IMR-90 (cell line): ENCODE results near the gene SLC38A9. TPM values are rescaled to one million over a fixed set of nuclear protein-coding genes. Genes with fewer than 3 reads are reported as not detected.
A peak's percentile ranks its signal among the peaks of the same experiment; 100 is the strongest.

Experiments
- ATAC-seq: fragments of 200-7000 bp; cut with Tn5 transposase; 2 replicates; pipeline ENCODE4 v1.9.1; 2020; ENCODE audit warnings: low read depth, mild to moderate bottlenecking, moderate library complexity
- BruUV-seq: library from RNA; stranded (reverse); fragments of 400-500 nt; replicated peaks from 2 replicates; lab custom pipeline; 2021; lab: Mats Ljungman, UMichigan
- CTCF ChIA-PET: fragments of 300-600 bp; formaldehyde crosslinking; extraction: SDS; loops from one replicate; lab custom pipeline; 2021; ENCODE audit warnings: antibody characterized with exemption; lab: Yijun Ruan, JAX
- POLR2A ChIA-PET: fragments of 300-600 bp; sonication (Branson Sonifier 250); formaldehyde crosslinking; loops from one replicate; lab custom pipeline; 2022; ENCODE audit warnings: antibody characterized with exemption; ENCODE audit not compliant: unreplicated experiment; lab: Charles Lee
- DNase-seq: peaks from one replicate; pipeline ENCODE4 v3.0.0; 2013
- H2AFZ ChIP-seq: replicated peaks from 2 replicates; pipeline ENCODE3; 2013; ENCODE audit warnings: low read length, mild to moderate bottlenecking; ENCODE audit not compliant: poor library complexity
- H2AK5ac ChIP-seq: 2 replicates; pipeline ENCODE4 v1.6.1; 2013; ENCODE audit warnings: low read depth, low read length, inconsistent platforms
- H2AK9ac ChIP-seq: replicated peaks from 2 replicates; pipeline ENCODE3; 2013; ENCODE audit warnings: mild to moderate bottlenecking, low read depth, low read length, moderate library complexity; ENCODE audit not compliant: poor library complexity
- H2BK120ac ChIP-seq: 2 replicates; pipeline ENCODE4 v1.6.1; 2013; ENCODE audit warnings: low read depth, low read length, inconsistent platforms
- H2BK15ac ChIP-seq: 3 replicates; pipeline ENCODE4 v1.6.1; 2013; ENCODE audit warnings: low read depth, low read length, inconsistent platforms
- H2BK20ac ChIP-seq: 2 replicates; pipeline ENCODE4 v1.6.1; 2013; ENCODE audit warnings: low read depth, mild to moderate bottlenecking, inconsistent platforms, low read length, moderate library complexity
- H2BK5ac ChIP-seq: 2 replicates; pipeline ENCODE4 v1.6.1; 2013; ENCODE audit warnings: mild to moderate bottlenecking, low read depth, low read length, inconsistent platforms; ENCODE audit not compliant: poor library complexity, severe bottlenecking
- H3K14ac ChIP-seq: replicated peaks from 2 replicates; pipeline ENCODE4 v1.6.1; 2013; ENCODE audit warnings: low read depth, low read length, inconsistent platforms
- H3K18ac ChIP-seq: 2 replicates; pipeline ENCODE4 v1.6.1; 2013; ENCODE audit warnings: low read depth, low read length, control low read depth
- H3K23ac ChIP-seq: 2 replicates; pipeline ENCODE4 v1.6.1; 2013; ENCODE audit warnings: low read depth, low read length, inconsistent platforms
- H3K27ac ChIP-seq: 2 replicates; pipeline ENCODE4 v1.5.1; 2013; ENCODE audit warnings: mild to moderate bottlenecking, control low read depth, low read length; ENCODE audit not compliant: insufficient read depth
- H3K27me3 ChIP-seq: 2 replicates; pipeline ENCODE4 v1.6.1; 2013; ENCODE audit warnings: low read length; ENCODE audit not compliant: control insufficient read depth, insufficient read depth
- H3K36me3 ChIP-seq: 2 replicates; pipeline ENCODE4 v1.6.1; 2013; ENCODE audit warnings: low read length, mixed read lengths; ENCODE audit not compliant: control insufficient read depth, insufficient read depth
- H3K4ac ChIP-seq: 2 replicates; pipeline ENCODE4 v1.6.1; 2013; ENCODE audit warnings: low read depth, low read length, inconsistent platforms
- H3K4me1 ChIP-seq: 2 replicates; pipeline ENCODE4 v1.6.1; 2013; ENCODE audit warnings: low read length, mixed read lengths; ENCODE audit not compliant: control insufficient read depth, insufficient read depth
- H3K4me2 ChIP-seq: 2 replicates; pipeline ENCODE4 v1.6.1; 2013; ENCODE audit warnings: low read depth, mild to moderate bottlenecking, control low read depth, low read length, moderate library complexity
- H3K4me3 ChIP-seq: 2 replicates; pipeline ENCODE4 v1.5.1; 2013; ENCODE audit warnings: low read depth, mild to moderate bottlenecking, control low read depth, low read length, moderate library complexity; ENCODE audit not compliant: insufficient read depth
- H3K56ac ChIP-seq: 2 replicates; pipeline ENCODE4 v1.6.1; 2013; ENCODE audit warnings: low read length, inconsistent platforms; ENCODE audit not compliant: insufficient read depth; ENCODE audit errors: extremely low read depth
- H3K79me1 ChIP-seq, 2 experiments: 2 replicates each; pipeline ENCODE4 v1.6.1; 2013; ENCODE audit warnings: low read length in 2 of 2, inconsistent platforms in 1 of 2, low read depth in 1 of 2
- H3K9ac ChIP-seq: 2 replicates; pipeline ENCODE4 v1.6.1; 2013; ENCODE audit warnings: low read depth, low read length, control low read depth
- H3K9me1 ChIP-seq: 2 replicates; pipeline ENCODE4 v1.6.1; 2013; ENCODE audit warnings: low read length, inconsistent platforms; ENCODE audit not compliant: insufficient read depth
- H3K9me3 ChIP-seq: 2 replicates; pipeline ENCODE4 v1.6.1; 2013; ENCODE audit warnings: low read length; ENCODE audit not compliant: control insufficient read depth, insufficient read depth
- H4K20me1 ChIP-seq: 2 replicates; pipeline ENCODE4 v1.6.1; 2013; ENCODE audit warnings: low read length, inconsistent platforms; ENCODE audit not compliant: insufficient read depth
- H4K5ac ChIP-seq: 2 replicates; pipeline ENCODE4 v1.6.1; 2013; ENCODE audit warnings: mild to moderate bottlenecking, low read depth, low read length, control low read depth
- H4K8ac ChIP-seq, 2 experiments: 2 replicates each; pipeline ENCODE4 v1.6.1; 2013; ENCODE audit warnings: low read depth in 2 of 2, low read length in 2 of 2, control low read depth in 1 of 2, inconsistent platforms in 1 of 2
- H4K91ac ChIP-seq: 2 replicates; pipeline ENCODE4 v1.6.1; 2013; ENCODE audit warnings: low read depth, low read length, inconsistent platforms; ENCODE audit not compliant: insufficient read depth
- BHLHE40 ChIP-seq: fragments of 150-350 bp; IDR thresholded peaks from 2 replicates; pipeline ENCODE4 v1.6.1; 2016; ENCODE audit warnings: mild to moderate bottlenecking, low read depth, low read length
- CEBPB ChIP-seq: IDR thresholded peaks from 2 replicates; pipeline ENCODE4 v1.6.1; 2012; ENCODE audit warnings: low read depth, low read length, improper control_type of control experiment
- CHD1 ChIP-seq: IDR thresholded peaks from 2 replicates; pipeline ENCODE4 v1.6.1; 2012; ENCODE audit warnings: low read depth, low read length, improper control_type of control experiment
- CTCF ChIP-seq: conservative IDR thresholded peaks from 2 replicates; pipeline ENCODE4 v1.5.1; 2012; ENCODE audit warnings: mild to moderate bottlenecking, low read depth, low read length, improper control_type of control experiment
- ELK1 ChIP-seq: fragments of 150-350 bp; IDR thresholded peaks from 2 replicates; pipeline ENCODE4 v1.6.1; 2016; ENCODE audit warnings: low read depth, mild to moderate bottlenecking, low read length, moderate library complexity, borderline replicate concordance
- FOS ChIP-seq: fragments of 150-350 bp; IDR thresholded peaks from 2 replicates; pipeline ENCODE4 v1.6.1; 2016; ENCODE audit warnings: low read depth, low read length
- MAFK ChIP-seq: IDR thresholded peaks from 2 replicates; pipeline ENCODE4 v1.6.1; 2012; ENCODE audit warnings: low read depth, low read length, improper control_type of control experiment
- MAZ ChIP-seq: IDR thresholded peaks from 2 replicates; pipeline ENCODE4 v1.6.1; 2012; ENCODE audit warnings: low read depth, mild to moderate bottlenecking, low read length, improper control_type of control experiment, moderate library complexity, borderline replicate concordance
- MXI1 ChIP-seq: IDR thresholded peaks from 2 replicates; pipeline ENCODE4 v1.6.1; 2012; ENCODE audit warnings: low read depth, mild to moderate bottlenecking, low read length, moderate library complexity, borderline replicate concordance
- NFE2L2 ChIP-seq: fragments of 150-350 bp; IDR thresholded peaks from 2 replicates; pipeline ENCODE4 v1.6.1; 2016; ENCODE audit warnings: low read depth, mild to moderate bottlenecking, low read length
- POLR2A ChIP-seq: IDR thresholded peaks from 2 replicates; pipeline ENCODE4 v1.6.1; 2012; ENCODE audit warnings: mild to moderate bottlenecking, low read depth, low read length
- RAD21 ChIP-seq: IDR thresholded peaks from 2 replicates; pipeline ENCODE4 v1.6.1; 2012; ENCODE audit warnings: low read length, improper control_type of control experiment
- RCOR1 ChIP-seq: IDR thresholded peaks from 2 replicates; pipeline ENCODE4 v1.6.1; 2012; ENCODE audit warnings: mild to moderate bottlenecking, low read length, improper control_type of control experiment; ENCODE audit not compliant: insufficient replicate concordance
- RFX5 ChIP-seq: IDR thresholded peaks from 2 replicates; pipeline ENCODE4 v1.8.0; 2012; ENCODE audit warnings: low read depth, mild to moderate bottlenecking, low read length, moderate library complexity
- SMC3 ChIP-seq: fragments of 150-350 bp; IDR thresholded peaks from 2 replicates; pipeline ENCODE4 v1.6.1; 2016; ENCODE audit warnings: low read depth, mild to moderate bottlenecking, antibody characterized with exemption, low read length, moderate library complexity
- WGBS, 2 experiments: methylation state at CpG; one replicate each; pipeline versions ENCODE4 v1.1.5 to v1.1.7; 2013; ENCODE audit warnings: missing lambda C conversion rate in 2 of 2; ENCODE audit not compliant: insufficient read length in 1 of 2; ENCODE audit errors: extremely low coverage in 2 of 2; 5-methylcytosine and 5-hydroxymethylcytosine counted together
- dilution Hi-C: fragments of 300-500 bp; cut with HindIII; formaldehyde crosslinking; loops from one replicate; pipeline ENCODE4 v1.14.3; 2018; ENCODE audit warnings: low sequenced_read_pairs; ENCODE audit not compliant: unreplicated experiment
- in situ Hi-C: fragments of 300-500 bp; cut with MboI; formaldehyde crosslinking; loops from 3 replicates; pipeline ENCODE4 v1.14.3; 2019; ENCODE audit warnings: low sequenced_read_pairs, inconsistent platforms, mixed read lengths
- intact Hi-C: fragments of 100-400 bp; cut with micrococcal nuclease; formaldehyde crosslinking; loops from 2 replicates; pipeline ENCODE4 v1.10.0; 2022
- polyA plus RNA-seq, 3 experiments: library from polyadenylated mRNA; depleted of rRNA; stranded (reverse); fragments of >200 nt; gene quantifications; 2 replicates each; pipeline ENCODE4 v1.2.3, GENCODE V29; 2012; ENCODE audit warnings: low replicate concordance in 1 of 3
- total RNA-seq: library from RNA; depleted of rRNA; stranded (reverse); fragments of >200 nt; gene quantifications from 2 replicates; pipeline ENCODE4 v1.2.3, GENCODE V29; 2012

SLC38A9 gene
- total and polyA plus RNA-seq, 2 of the 4 experiments (the other 2 are of a cell fraction): 10.5 to 24.2 TPM

GRCh38 chr5:55711507-55712022 lies 559 bp downstream of the SLC38A9 start:
- peak overlapping the region; percentile 82 for H3K4me3 ChIP-seq
- no peak overlapping the region for H3K18ac ChIP-seq
- peaks cover 2% of the 10 kb centered on the region; the same call in 1 of the 2 replicates for H3K4me1 ChIP-seq
- peak overlapping the region; percentile 87 for H2AK9ac ChIP-seq
- CTCF ChIA-PET: no interaction called here
- no peak overlapping the region for H4K91ac ChIP-seq
- peak overlapping the region; percentile 29; the same call in 1 of the 2 replicates for H2AK5ac ChIP-seq
- BruUV-seq: no TSS peak
- DNase-seq: no peak
- H3K36me3 ChIP-seq: peaks cover 1% of the 10 kb centered on the region; the same call in 1 of the 2 replicates
- no peak for ATAC-seq
- 14% methylated on average over 6 of the region's 18 CpGs; no CpG with 5 or more reads in 1 of the 2 experiments for WGBS, 2 experiments
- no peaks in the 10 kb centered on the region for H3K27me3 ChIP-seq
- peaks cover 10 to 24% of the 10 kb centered on the region in 2 experiments for H3K79me1 ChIP-seq
- peak overlapping the region; percentile 94 for H3K4ac ChIP-seq
- no peak for TF ChIP-seq FOS
- TF ChIP-seq MXI1: no peak
- no peak for TF ChIP-seq POLR2A
- TF ChIP-seq CHD1: no peak
- TF ChIP-seq CTCF: no peak
- no peak for TF ChIP-seq MAZ
- no peak for TF ChIP-seq RAD21
- no peak for TF ChIP-seq BHLHE40
- TF ChIP-seq SMC3: no peak
- no peak for TF ChIP-seq NFE2L2
- no peak for TF ChIP-seq ELK1
- no peak for TF ChIP-seq RCOR1
- TF ChIP-seq RFX5: no peak
- TF ChIP-seq MAFK: no peak
- TF ChIP-seq CEBPB: no peak
- H3K23ac ChIP-seq: peak overlapping the region; percentile 98
- H3K27ac ChIP-seq: peak overlapping the region; percentile 71
- intact Hi-C loops: loop anchor here (5.0 to 10.0 kb wide), 2 partner anchors 211 to 493 kb away; no protein-coding TSS in a partner anchor
- H3K56ac ChIP-seq: peak overlapping the region; percentile 90
- H4K20me1 ChIP-seq: no peaks in the 10 kb centered on the region
- no peak overlapping the region; the same call in 1 of the 2 replicates for H4K5ac ChIP-seq
- 0 out of 2 replicates have a peak, but pooled peaks cover 5% of the 10 kb centered on the region for H3K9me1 ChIP-seq
- H3K9ac ChIP-seq: peak overlapping the region; percentile 92
- POLR2A ChIA-PET: interaction anchor here (0.5 kb wide), 1 partner anchor 404 kb away, joined by 5 read pairs; the partner anchor contains the start of gene MTREX
- H2BK20ac ChIP-seq: no peak overlapping the region
- peak overlapping the region; percentile 80 to 95; a peak in 3 of 4 replicates for H4K8ac ChIP-seq
- H2BK5ac ChIP-seq: no peak overlapping the region
- no peaks in the 10 kb centered on the region for H3K9me3 ChIP-seq
- peak overlapping the region; percentile 100 for H2AFZ ChIP-seq
- no peak overlapping the region for H2BK120ac ChIP-seq
- dilution Hi-C loops: no loop called here
- H3K4me2 ChIP-seq: peak overlapping the region; percentile 84
- H3K14ac ChIP-seq: peak overlapping the region; percentile 97
- in situ Hi-C loops: no loop called here
- no peak overlapping the region for H2BK15ac ChIP-seq
